Astrocyte (in vitro differentiated cells and primary cell): ENCODE results near the gene SUPT3H.

Experiments used
- CTCF ChIP-seq: IDR thresholded peaks from 2 replicates; pipeline ENCODE4 v1.5.1; 2011; ENCODE audit warnings: low read depth, mild to moderate bottlenecking, inconsistent platforms, low read length, moderate library complexity; ENCODE audit not compliant: insufficient read depth
- EZH2 ChIP-seq: IDR thresholded peaks from 2 replicates; pipeline ENCODE4 v1.6.1; 2012; ENCODE audit warnings: mild to moderate bottlenecking, low read length, inconsistent platforms; ENCODE audit not compliant: insufficient read depth

- TF ChIP-seq CTCF = no peak
- TF ChIP-seq EZH2 = no peak
Observed at GRCh38 chr6:44849806-44850205, 527.9 kb downstream of the SUPT3H start.
